ENCODE results near the gene PGPEP1.

DNA sequence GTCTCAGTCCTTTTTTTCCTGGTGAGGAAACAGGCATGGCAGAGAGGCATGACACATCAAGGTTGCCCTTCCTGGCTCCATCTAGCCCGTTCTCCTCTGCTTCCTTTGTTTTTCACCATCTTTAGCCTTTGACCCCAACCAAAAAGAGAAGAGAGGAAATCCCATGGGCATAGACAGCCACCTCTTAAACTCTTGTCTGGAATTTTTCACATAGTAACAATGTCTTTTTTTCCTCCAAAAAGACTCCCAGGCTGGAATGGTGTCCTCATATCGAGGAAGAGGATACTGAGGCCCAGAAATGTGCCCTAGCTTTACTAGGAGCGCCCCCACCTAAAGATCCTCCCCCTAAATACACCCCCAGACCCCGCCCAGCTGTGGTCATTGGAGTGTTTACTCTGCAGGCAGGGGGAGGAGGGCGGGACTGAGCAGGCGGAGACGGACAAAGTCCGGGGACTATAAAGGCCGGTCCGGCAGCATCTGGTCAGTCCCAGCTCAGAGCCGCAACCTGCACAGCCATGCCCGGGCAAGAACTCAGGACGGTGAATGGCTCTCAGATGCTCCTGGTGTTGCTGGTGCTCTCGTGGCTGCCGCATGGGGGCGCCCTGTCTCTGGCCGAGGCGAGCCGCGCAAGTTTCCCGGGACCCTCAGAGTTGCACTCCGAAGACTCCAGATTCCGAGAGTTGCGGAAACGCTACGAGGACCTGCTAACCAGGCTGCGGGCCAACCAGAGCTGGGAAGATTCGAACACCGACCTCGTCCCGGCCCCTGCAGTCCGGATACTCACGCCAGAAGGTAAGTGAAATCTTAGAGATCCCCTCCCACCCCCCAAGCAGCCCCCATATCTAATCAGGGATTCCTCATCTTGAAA lies 45.5 kb downstream of the PGPEP1 start, which contains the start of gene GDF15:
- TF ChIP-seq, protein P1, sequence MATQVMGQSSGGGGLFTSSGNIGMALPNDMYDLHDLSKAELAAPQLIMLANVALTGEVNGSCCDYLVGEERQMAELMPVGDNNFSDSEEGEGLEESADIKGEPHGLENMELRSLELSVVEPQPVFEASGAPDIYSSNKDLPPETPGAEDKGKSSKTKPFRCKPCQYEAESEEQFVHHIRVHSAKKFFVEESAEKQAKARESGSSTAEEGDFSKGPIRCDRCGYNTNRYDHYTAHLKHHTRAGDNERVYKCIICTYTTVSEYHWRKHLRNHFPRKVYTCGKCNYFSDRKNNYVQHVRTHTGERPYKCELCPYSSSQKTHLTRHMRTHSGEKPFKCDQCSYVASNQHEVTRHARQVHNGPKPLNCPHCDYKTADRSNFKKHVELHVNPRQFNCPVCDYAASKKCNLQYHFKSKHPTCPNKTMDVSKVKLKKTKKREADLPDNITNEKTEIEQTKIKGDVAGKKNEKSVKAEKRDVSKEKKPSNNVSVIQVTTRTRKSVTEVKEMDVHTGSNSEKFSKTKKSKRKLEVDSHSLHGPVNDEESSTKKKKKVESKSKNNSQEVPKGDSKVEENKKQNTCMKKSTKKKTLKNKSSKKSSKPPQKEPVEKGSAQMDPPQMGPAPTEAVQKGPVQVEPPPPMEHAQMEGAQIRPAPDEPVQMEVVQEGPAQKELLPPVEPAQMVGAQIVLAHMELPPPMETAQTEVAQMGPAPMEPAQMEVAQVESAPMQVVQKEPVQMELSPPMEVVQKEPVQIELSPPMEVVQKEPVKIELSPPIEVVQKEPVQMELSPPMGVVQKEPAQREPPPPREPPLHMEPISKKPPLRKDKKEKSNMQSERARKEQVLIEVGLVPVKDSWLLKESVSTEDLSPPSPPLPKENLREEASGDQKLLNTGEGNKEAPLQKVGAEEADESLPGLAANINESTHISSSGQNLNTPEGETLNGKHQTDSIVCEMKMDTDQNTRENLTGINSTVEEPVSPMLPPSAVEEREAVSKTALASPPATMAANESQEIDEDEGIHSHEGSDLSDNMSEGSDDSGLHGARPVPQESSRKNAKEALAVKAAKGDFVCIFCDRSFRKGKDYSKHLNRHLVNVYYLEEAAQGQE (IDR thresholded peaks at IDR 0.05; ENCODE audit: low read depth), result no peak
- no peak for TF ChIP-seq TCF12 (IDR thresholded peaks at IDR 0.05; ENCODE audit: low read depth)
- 0 out of 2 replicates have a peak, but pooled peaks have one; percentile 24 for TF ChIP-seq ZBTB7A (IDR thresholded peaks at IDR 0.05; ENCODE audit: low read depth)
- TF ChIP-seq NFIC (IDR thresholded peaks at IDR 0.05), result no peak
- TF ChIP-seq, protein P2, sequence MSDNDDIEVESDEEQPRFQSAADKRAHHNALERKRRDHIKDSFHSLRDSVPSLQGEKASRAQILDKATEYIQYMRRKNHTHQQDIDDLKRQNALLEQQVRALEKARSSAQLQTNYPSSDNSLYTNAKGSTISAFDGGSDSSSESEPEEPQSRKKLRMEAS (IDR thresholded peaks at IDR 0.05), result no peak
- TF ChIP-seq TEAD4 (IDR thresholded peaks at IDR 0.05), result no peak
